A549 (cell line): Measurements from ENCODE around the gene SKAP1. TPM values are rescaled to one million over a fixed set of nuclear protein-coding genes. Genes with fewer than 3 reads are reported as not detected.

Source experiments
- ATAC-seq, 2 experiments: fragments of 200-7000 bp in 1 of 2; fragments of >200 bp in 1 of 2; cut with Nextera tagmentation in 1 of 2; cut with Tn5 transposase in 1 of 2; 3 replicates each; pipeline versions ENCODE4 v1.8.0 to v1.9.1; 2018 to 2020; ENCODE audit warnings: mild to moderate bottlenecking in 1 of 2, moderate library complexity in 1 of 2
- CTCF ChIA-PET: fragments of 300-600 bp; sonication (Branson Sonifier 250); formaldehyde crosslinking; extraction: SDS; loops from one replicate; lab custom pipeline; 2021; ENCODE audit warnings: antibody characterized with exemption, inconsistent platforms; lab: Yijun Ruan, JAX
- POLR2A ChIA-PET: fragments of 350-600 bp; formaldehyde crosslinking; extraction: SDS; loops from one replicate; lab custom pipeline; 2021; ENCODE audit warnings: antibody characterized with exemption, inconsistent platforms; lab: Yijun Ruan, JAX
- DNase-seq, 2 experiments: peaks; one replicate each; pipeline versions ENCODE4 v3.0.0 to v3.0.0-alpha.2; 2011 to 2016; ENCODE audit warnings: low read depth in 1 of 2, low spot score in 1 of 2
- FAIRE-seq: peaks from 2 replicates; lab custom pipeline; 2011; peaks lifted over from hg19 to GRCh38; lab: Jason Lieb, UNC
- H3K27ac ChIP-seq, 2 experiments: fragments of >200 bp; sonication (Bioruptor Twin); formaldehyde crosslinking; 3 replicates each; pipeline ENCODE4 v1.5.1; 2016 to 2017
- H3K4me1 ChIP-seq: fragments of >200 bp; sonication (Bioruptor Twin); formaldehyde crosslinking; 3 replicates; pipeline ENCODE4 v1.6.1; 2016
- H3K4me2 ChIP-seq: fragments of >200 bp; sonication (Bioruptor Twin); formaldehyde crosslinking; 3 replicates; pipeline ENCODE4 v1.6.1; 2016
- H3K4me3 ChIP-seq: fragments of >200 bp; sonication (Bioruptor Twin); formaldehyde crosslinking; 3 replicates; pipeline ENCODE4 v1.5.1; 2016
- H3K9me3 ChIP-seq: fragments of >200 bp; sonication (Bioruptor Twin); formaldehyde crosslinking; 3 replicates; pipeline ENCODE4 v1.6.1; 2016
- BHLHE40 ChIP-seq: IDR thresholded peaks from 2 replicates; pipeline ENCODE4 v1.6.1; 2012; ENCODE audit warnings: low read depth, low read length, inconsistent platforms
- CHD2 ChIP-seq: fragments of 150-350 bp; IDR thresholded peaks from 2 replicates; pipeline ENCODE4 v1.6.1; 2014; ENCODE audit warnings: low read length; ENCODE audit not compliant: partially characterized antibody
- CHD4 ChIP-seq: fragments of 200-600 bp; sonication (generic); IDR thresholded peaks from 2 replicates; pipeline ENCODE4 v1.6.1; 2016; ENCODE audit warnings: antibody characterized with exemption, mild to moderate bottlenecking, borderline replicate concordance
- EHMT2 ChIP-seq: fragments of 200-600 bp; sonication (generic); IDR thresholded peaks from 2 replicates; pipeline ENCODE4 v1.6.1; 2016; ENCODE audit warnings: antibody characterized with exemption, low read depth, mild to moderate bottlenecking, moderate library complexity
- EP300 ChIP-seq, 2 experiments: fragments of >200 bp; sonication (Bioruptor Twin); formaldehyde crosslinking; IDR thresholded peaks; 2 replicates in 1 of 2; 3 replicates in 1 of 2; pipeline ENCODE4 v1.6.1; 2016 to 2017
- JUN ChIP-seq, 2 experiments: fragments of >200 bp; sonication (Bioruptor Twin); formaldehyde crosslinking; IDR thresholded peaks; 2 replicates in 1 of 2; 3 replicates in 1 of 2; pipeline ENCODE4 v1.6.1; 2016 to 2017
- MYC ChIP-seq: IDR thresholded peaks from 2 replicates; pipeline ENCODE4 v1.6.1; 2012; ENCODE audit warnings: mild to moderate bottlenecking, inconsistent platforms, low read length, improper control_type of control experiment, borderline replicate concordance
- NPAS2 ChIP-seq: fragments of 250-450 bp; sonication (Bioruptor Pico); IDR thresholded peaks from 2 replicates; pipeline ENCODE4 v1.8.0; 2022; ENCODE audit warnings: mild to moderate bottlenecking, moderate library complexity, borderline replicate concordance
- POLR2AphosphoS2 ChIP-seq: conservative IDR thresholded peaks from 2 replicates; pipeline ENCODE4 v1.6.1; 2012; ENCODE audit warnings: low read length, improper control_type of control experiment, inconsistent platforms
- TFCP2L1 ChIP-seq: fragments of 250-450 bp; sonication (Bioruptor Pico); IDR thresholded peaks from 2 replicates; pipeline ENCODE4 v1.5.0; 2021; ENCODE audit warnings: mild to moderate bottlenecking
- TP53 ChIP-seq: fragments of 250-450 bp; sonication (Bioruptor Pico); IDR thresholded peaks from 2 replicates; pipeline ENCODE4 v1.5.0; 2021; ENCODE audit warnings: mild to moderate bottlenecking, moderate library complexity
- ZFP36 ChIP-seq: fragments of 450-650 bp; IDR thresholded peaks from 2 replicates; pipeline ENCODE4 v1.6.1; 2014; ENCODE audit warnings: borderline replicate concordance; ENCODE audit not compliant: partially characterized antibody
- ZSCAN20 ChIP-seq: fragments of 250-450 bp; sonication (Bioruptor Pico); IDR thresholded peaks from 2 replicates; pipeline ENCODE4 v1.8.0; 2022; ENCODE audit warnings: mild to moderate bottlenecking, moderate library complexity
- WGBS: methylation state at CpG from one replicate; pipeline ENCODE4 v1.1.6; 2017; ENCODE audit errors: missing lambda C conversion rate; 5-methylcytosine and 5-hydroxymethylcytosine counted together
- polyA plus RNA-seq, 4 experiments: library from polyadenylated mRNA; depleted of rRNA in 3 of 4; stranded (reverse); fragments of >200 nt; fragmentation: RNase III in 1 of 4; extraction: RNeasy Plus Mini Kit Qiagen cat#74134 plus additional on column Dnase treatment in 1 of 4; gene quantifications; 2 replicates in 3 of 4; 3 replicates in 1 of 4; pipeline ENCODE4 v1.2.3, GENCODE V29; 2011 to 2017
- TF ChIP-seq, protein P1 (sequence below): IDR thresholded peaks from 2 replicates; pipeline ENCODE4 v1.6.1; 2012
- TF ChIP-seq, protein P2 (sequence below): fragments of >200 bp; sonication (Bioruptor Twin); formaldehyde crosslinking; IDR thresholded peaks from 3 replicates; pipeline ENCODE4 v1.5.1; 2016
- TF ChIP-seq, protein P3 (sequence below): fragments of 450-650 bp; IDR thresholded peaks from 2 replicates; pipeline ENCODE4 v1.6.1; 2014; ENCODE audit warnings: antibody characterized with exemption
- TF ChIP-seq, protein P4 (sequence below): IDR thresholded peaks from 2 replicates; pipeline ENCODE4 v1.6.1; 2012; ENCODE audit warnings: low read depth, borderline replicate concordance

The SKAP1 gene
- polyA plus RNA-seq, 2 of the 4 experiments (the other 2 are of a cell fraction) = 0.14 to 0.78 TPM

DNA sequence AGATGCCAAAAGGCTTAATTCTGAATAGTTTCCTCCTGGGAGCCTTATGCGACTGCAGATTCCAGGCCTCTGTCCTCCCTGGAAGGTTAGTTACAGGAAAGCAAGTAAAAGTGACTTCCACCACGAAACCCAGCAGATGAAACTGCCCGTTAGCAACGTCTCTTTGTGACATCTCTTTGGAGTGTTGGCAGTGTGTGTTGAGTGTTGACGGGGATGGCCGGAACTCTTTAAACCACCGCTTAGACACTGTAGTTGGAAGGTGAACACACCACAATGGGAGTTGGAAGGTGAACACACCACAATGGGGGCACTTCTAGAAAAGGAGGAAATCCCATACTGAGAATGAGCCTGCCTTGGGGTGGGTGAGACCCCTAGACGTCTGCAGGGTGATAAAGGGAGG is 858 bp downstream of the SKAP1 start:
- no peak overlapping the region for H3K27ac ChIP-seq
- CTCF ChIA-PET = no interaction called here
- ATAC-seq = no peak
- 90% methylated on average over 8 of the region's 8 CpGs for WGBS
- no peak overlapping the region for H3K4me3 ChIP-seq
- POLR2A ChIA-PET = no interaction called here
- TF ChIP-seq, protein P1, sequence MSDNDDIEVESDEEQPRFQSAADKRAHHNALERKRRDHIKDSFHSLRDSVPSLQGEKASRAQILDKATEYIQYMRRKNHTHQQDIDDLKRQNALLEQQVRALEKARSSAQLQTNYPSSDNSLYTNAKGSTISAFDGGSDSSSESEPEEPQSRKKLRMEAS = no peak
- TF ChIP-seq ZFP36 (no peak), POLR2AphosphoS2 (no peak), EP300 (IDR thresholded peaks at IDR 0.05) (no peak)
- TF ChIP-seq, protein P2, sequence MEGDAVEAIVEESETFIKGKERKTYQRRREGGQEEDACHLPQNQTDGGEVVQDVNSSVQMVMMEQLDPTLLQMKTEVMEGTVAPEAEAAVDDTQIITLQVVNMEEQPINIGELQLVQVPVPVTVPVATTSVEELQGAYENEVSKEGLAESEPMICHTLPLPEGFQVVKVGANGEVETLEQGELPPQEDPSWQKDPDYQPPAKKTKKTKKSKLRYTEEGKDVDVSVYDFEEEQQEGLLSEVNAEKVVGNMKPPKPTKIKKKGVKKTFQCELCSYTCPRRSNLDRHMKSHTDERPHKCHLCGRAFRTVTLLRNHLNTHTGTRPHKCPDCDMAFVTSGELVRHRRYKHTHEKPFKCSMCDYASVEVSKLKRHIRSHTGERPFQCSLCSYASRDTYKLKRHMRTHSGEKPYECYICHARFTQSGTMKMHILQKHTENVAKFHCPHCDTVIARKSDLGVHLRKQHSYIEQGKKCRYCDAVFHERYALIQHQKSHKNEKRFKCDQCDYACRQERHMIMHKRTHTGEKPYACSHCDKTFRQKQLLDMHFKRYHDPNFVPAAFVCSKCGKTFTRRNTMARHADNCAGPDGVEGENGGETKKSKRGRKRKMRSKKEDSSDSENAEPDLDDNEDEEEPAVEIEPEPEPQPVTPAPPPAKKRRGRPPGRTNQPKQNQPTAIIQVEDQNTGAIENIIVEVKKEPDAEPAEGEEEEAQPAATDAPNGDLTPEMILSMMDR = no peak
- H3K4me2 ChIP-seq = no peak overlapping the region
- no peak for FAIRE-seq
- no peak for DNase-seq
- no peaks in the 10 kb centered on the region for H3K9me3 ChIP-seq
- H3K4me1 ChIP-seq = no peaks in the 10 kb centered on the region

DNA sequence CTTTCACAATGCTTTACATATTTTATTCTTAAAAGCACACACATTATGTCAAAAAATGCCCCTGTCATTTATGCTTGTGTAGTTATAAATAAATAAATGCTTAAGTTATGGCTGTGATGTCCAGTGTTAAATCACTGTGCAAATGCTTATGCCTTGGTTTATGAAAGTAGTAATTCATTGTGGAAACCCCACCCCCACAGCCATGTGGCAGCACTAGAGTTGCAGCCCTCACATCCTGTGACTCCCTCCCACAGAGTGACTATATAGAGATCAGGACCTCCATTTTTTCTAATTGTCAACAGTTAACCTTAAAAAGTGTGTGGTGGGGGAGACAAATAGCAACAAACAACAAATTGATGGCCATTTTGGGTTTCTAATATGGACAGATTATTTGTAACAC is 2.4 kb downstream of the SKAP1 start:
- CTCF ChIA-PET = interaction anchor here (1.0 to 1.3 kb wide), 2 partner anchors 44 to 65 kb away, joined by 3 to 4 read pairs; no protein-coding TSS in a partner anchor
- Histone ChIP-seq H3K4me1 (no peaks in the 10 kb centered on the region), H3K9me3 (no peaks in the 10 kb centered on the region), H3K4me2 (no peak overlapping the region), H3K27ac (no peak overlapping the region), H3K4me3 (no peak overlapping the region)
- DNase-seq (no peak), FAIRE-seq (no peak), ATAC-seq (no peak)
- TF ChIP-seq TFCP2L1 (no peak), CHD2 (no peak), BHLHE40 (no peak), CHD4 (no peak), EHMT2 (no peak), NPAS2 (no peak), TP53 (CRISPR knock-in tag) (no peak), MYC (no peak), ZSCAN20 (CRISPR knock-in tag) (no peak), JUN (IDR thresholded peaks at IDR 0.05) (no peak)
- TF ChIP-seq, protein P3, sequence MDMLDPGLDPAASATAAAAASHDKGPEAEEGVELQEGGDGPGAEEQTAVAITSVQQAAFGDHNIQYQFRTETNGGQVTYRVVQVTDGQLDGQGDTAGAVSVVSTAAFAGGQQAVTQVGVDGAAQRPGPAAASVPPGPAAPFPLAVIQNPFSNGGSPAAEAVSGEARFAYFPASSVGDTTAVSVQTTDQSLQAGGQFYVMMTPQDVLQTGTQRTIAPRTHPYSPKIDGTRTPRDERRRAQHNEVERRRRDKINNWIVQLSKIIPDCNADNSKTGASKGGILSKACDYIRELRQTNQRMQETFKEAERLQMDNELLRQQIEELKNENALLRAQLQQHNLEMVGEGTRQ = no peak
- TF ChIP-seq, protein P4, sequence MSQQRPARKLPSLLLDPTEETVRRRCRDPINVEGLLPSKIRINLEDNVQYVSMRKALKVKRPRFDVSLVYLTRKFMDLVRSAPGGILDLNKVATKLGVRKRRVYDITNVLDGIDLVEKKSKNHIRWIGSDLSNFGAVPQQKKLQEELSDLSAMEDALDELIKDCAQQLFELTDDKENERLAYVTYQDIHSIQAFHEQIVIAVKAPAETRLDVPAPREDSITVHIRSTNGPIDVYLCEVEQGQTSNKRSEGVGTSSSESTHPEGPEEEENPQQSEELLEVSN = no peak
- TF ChIP-seq, protein P1 = no peak
- TF ChIP-seq, protein P2 = no peak
- POLR2A ChIA-PET = no interaction called here
